Occipital lobe (tissue), 2 donors: ENCODE measurements around the gene ZBTB40. TPM values are rescaled to one million over a fixed set of nuclear protein-coding genes. Genes with fewer than 3 reads are reported as not detected.
A peak's percentile ranks its signal among the peaks of the same experiment; 100 is the strongest.

Experiments
- DNase-seq: peaks from one replicate; lab custom pipeline; 2025; lab: John Stamatoyannopoulos, UW
- total RNA-seq: library from RNA; depleted of rRNA; stranded (reverse); fragments of >200 nt; gene quantifications from one replicate; pipeline ENCODE4 v1.2.3, GENCODE V29; 2014

Gene ZBTB40
- total RNA-seq, 1 donor from 2014 or later = 12.2 TPM

- DNase-seq = peak; percentile 8
Observed at GRCh38 chr1:22470227-22470626, 18.6 kb downstream of the ZBTB40 start.

- DNase-seq = no peak
Observed at GRCh38 chr1:22471078-22471477, 19.4 kb downstream of the ZBTB40 start.

- DNase-seq = no peak
Observed at GRCh38 chr1:22471610-22472009, 20.0 kb downstream of the ZBTB40 start.

- DNase-seq = no peak
Observed at GRCh38 chr1:22472596-22472995, 20.9 kb downstream of the ZBTB40 start.

GRCh38 chr1:22473952-22474351 is 22.3 kb downstream of the ZBTB40 start:
- no peak for DNase-seq

GRCh38 chr1:22476566-22476965 is 24.9 kb downstream of the ZBTB40 start:
- DNase-seq = no peak

- no peak for DNase-seq
Observed at GRCh38 chr1:22483121-22483520, 31.5 kb downstream of the ZBTB40 start.

- no peak for DNase-seq
Observed at GRCh38 chr1:22484706-22485345, 33.2 kb downstream of the ZBTB40 start.

GRCh38 chr1:22485431-22485830 is 33.8 kb downstream of the ZBTB40 start:
- no peak for DNase-seq

- no peak for DNase-seq
Observed at GRCh38 chr1:22487781-22488180, 36.1 kb downstream of the ZBTB40 start.

- no peak for DNase-seq
Observed at GRCh38 chr1:22488319-22488718, 36.7 kb downstream of the ZBTB40 start.

GRCh38 chr1:22489278-22489677 is 37.6 kb downstream of the ZBTB40 start:
- DNase-seq = no peak

- no peak for DNase-seq
Observed at GRCh38 chr1:22489823-22490222, 38.2 kb downstream of the ZBTB40 start.

GRCh38 chr1:22490309-22490708 is 38.7 kb downstream of the ZBTB40 start:
- DNase-seq = no peak

GRCh38 chr1:22491995-22492715 is 40.5 kb downstream of the ZBTB40 start:
- no peak for DNase-seq

GRCh38 chr1:22494144-22494543 is 42.5 kb downstream of the ZBTB40 start:
- DNase-seq = no peak

GRCh38 chr1:22494943-22495579 is 43.4 kb downstream of the ZBTB40 start:
- DNase-seq = no peak

GRCh38 chr1:22496536-22497160 is 45.0 kb downstream of the ZBTB40 start:
- DNase-seq = no peak

GRCh38 chr1:22498463-22498862 is 46.8 kb downstream of the ZBTB40 start:
- DNase-seq = no peak

- DNase-seq = no peak
Observed at GRCh38 chr1:22500058-22500457, 48.4 kb downstream of the ZBTB40 start.

- DNase-seq = no peak
Observed at GRCh38 chr1:22500471-22500870, 48.8 kb downstream of the ZBTB40 start.

- no peak for DNase-seq
Observed at GRCh38 chr1:22502202-22502601, 50.6 kb downstream of the ZBTB40 start.
